Measurements from ENCODE around the gene MBNL1. TPM values are rescaled to one million over a fixed set of nuclear protein-coding genes. Genes with fewer than 3 reads are reported as not detected.

MBNL1 gene
- total RNA-seq, 1 donor from 2014 or later, result 69.4 TPM

DNA sequence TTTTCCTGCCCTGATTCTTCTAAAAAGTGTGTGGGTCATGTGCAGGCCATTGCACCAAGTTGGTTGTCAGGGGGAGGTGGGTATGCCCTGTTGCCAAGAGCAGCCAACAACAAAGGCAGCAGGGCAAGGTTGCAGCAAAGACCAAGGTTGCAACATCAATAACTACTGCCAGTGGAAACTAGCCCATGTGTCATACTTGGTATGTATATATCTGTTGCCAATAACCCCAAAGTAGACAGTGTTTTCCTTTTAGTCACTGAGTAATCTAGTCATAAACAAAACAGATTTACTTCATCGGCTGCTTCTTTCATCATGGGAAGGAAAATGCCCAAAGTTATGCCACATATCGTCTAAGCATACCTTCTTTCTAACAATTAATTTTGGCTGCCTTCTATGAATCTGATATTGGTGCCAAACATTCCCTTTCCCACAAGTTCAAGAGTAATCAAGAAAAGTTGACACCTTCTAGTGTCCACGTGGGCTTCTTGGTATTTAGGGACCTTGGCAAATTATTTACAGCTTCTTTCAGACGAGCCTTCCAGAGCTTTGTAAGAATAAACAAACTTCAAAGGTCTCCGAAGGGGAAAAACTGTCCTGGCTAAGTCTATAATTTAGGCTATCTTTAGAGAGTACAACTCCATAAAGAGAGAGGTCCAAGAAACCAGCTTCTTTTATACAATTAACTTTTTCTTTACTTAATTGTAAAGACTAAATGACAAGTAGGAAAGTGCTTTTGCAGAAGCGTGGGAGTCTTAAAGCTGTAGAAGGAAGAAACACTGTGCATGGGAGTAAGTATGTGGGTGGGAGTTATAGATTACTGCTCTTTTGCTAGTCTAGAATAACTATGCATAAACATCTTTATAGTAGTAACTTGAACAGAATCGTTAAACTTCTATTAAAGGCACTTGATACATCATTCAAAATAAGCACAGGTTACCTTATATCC is 10.0 kb upstream of the MBNL1 start:
- H3K4me1 Mint-ChIP-seq (ENCODE audit: unreplicated experiment), result peaks cover 24% of the 10 kb centered on the region
- no peak overlapping the region for H3K4me3 Mint-ChIP-seq
- TF ChIP-seq, protein P1, sequence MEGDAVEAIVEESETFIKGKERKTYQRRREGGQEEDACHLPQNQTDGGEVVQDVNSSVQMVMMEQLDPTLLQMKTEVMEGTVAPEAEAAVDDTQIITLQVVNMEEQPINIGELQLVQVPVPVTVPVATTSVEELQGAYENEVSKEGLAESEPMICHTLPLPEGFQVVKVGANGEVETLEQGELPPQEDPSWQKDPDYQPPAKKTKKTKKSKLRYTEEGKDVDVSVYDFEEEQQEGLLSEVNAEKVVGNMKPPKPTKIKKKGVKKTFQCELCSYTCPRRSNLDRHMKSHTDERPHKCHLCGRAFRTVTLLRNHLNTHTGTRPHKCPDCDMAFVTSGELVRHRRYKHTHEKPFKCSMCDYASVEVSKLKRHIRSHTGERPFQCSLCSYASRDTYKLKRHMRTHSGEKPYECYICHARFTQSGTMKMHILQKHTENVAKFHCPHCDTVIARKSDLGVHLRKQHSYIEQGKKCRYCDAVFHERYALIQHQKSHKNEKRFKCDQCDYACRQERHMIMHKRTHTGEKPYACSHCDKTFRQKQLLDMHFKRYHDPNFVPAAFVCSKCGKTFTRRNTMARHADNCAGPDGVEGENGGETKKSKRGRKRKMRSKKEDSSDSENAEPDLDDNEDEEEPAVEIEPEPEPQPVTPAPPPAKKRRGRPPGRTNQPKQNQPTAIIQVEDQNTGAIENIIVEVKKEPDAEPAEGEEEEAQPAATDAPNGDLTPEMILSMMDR (conservative IDR thresholded peaks at IDR 0.05), result no peak
- no peak for DNase-seq (ENCODE audit: extremely low spot score, unreplicated experiment)
- H3K27ac Mint-ChIP-seq, result no peak overlapping the region
- H3K9me3 Mint-ChIP-seq, result no peaks in the 10 kb centered on the region
- H3K27me3 Mint-ChIP-seq, result no peaks in the 10 kb centered on the region
- H3K36me3 Mint-ChIP-seq, result no peaks in the 10 kb centered on the region

GRCh38 chr3:152259468-152259867 is 9.3 kb upstream of the MBNL1 start:
- no peak for DNase-seq (ENCODE audit: extremely low spot score, unreplicated experiment)
- H3K9me3 Mint-ChIP-seq, result no peaks in the 10 kb centered on the region
- no peak overlapping the region for H3K4me3 Mint-ChIP-seq
- H3K27ac Mint-ChIP-seq, result no peak overlapping the region
- H3K36me3 Mint-ChIP-seq, result no peaks in the 10 kb centered on the region
- TF ChIP-seq, protein P1 (conservative IDR thresholded peaks at IDR 0.05), result no peak
- H3K27me3 Mint-ChIP-seq, result no peaks in the 10 kb centered on the region
- peaks cover 24% of the 10 kb centered on the region for H3K4me1 Mint-ChIP-seq (ENCODE audit: unreplicated experiment)

- Mint-ChIP-seq H3K36me3 (no peaks in the 10 kb centered on the region), H3K4me3 (no peak overlapping the region), H3K27ac (no peak overlapping the region), H3K27me3 (no peaks in the 10 kb centered on the region), H3K4me1 (ENCODE audit: unreplicated experiment) (peaks cover 24% of the 10 kb centered on the region), H3K9me3 (no peaks in the 10 kb centered on the region)
- no peak for DNase-seq (ENCODE audit: extremely low spot score, unreplicated experiment)
- TF ChIP-seq, protein P1 (conservative IDR thresholded peaks at IDR 0.05), result no peak
Observed at GRCh38 chr3:152260026-152260425, 8.7 kb upstream of the MBNL1 start.

DNA sequence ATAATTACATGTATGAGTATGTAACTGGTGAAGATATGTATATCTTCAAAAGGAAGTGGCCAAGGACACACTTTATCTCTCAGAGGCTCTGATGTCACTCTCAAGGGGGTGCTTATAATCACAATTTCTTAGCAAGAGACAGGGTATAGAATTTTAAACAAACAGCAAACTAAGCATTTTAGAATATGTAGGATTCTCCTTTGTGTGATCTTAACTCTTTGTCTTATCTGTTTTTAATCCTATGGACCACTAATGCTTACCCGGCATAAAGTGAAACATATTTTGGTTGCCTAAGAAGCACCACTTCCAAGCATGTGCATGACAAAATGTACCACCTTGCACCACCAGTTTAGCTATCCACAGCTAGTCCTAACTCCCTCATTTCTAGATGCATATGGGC is 8.2 kb upstream of the MBNL1 start:
- Mint-ChIP-seq H3K36me3 (no peaks in the 10 kb centered on the region), H3K4me3 (no peak overlapping the region), H3K9me3 (no peaks in the 10 kb centered on the region), H3K27ac (no peak overlapping the region), H3K27me3 (no peaks in the 10 kb centered on the region), H3K4me1 (ENCODE audit: unreplicated experiment) (peaks cover 24% of the 10 kb centered on the region)
- TF ChIP-seq, protein P1 (conservative IDR thresholded peaks at IDR 0.05), result no peak
- DNase-seq (ENCODE audit: extremely low spot score, unreplicated experiment), result no peak

- H3K4me3 Mint-ChIP-seq, result no peak overlapping the region
Observed at GRCh38 chr3:152261329-152261728, 7.4 kb upstream of the MBNL1 start.

More at GRCh38 chr3:152261329-152261728, 7.4 kb upstream of the MBNL1 start:
- Mint-ChIP-seq H3K4me1 (ENCODE audit: unreplicated experiment) (peaks cover 27% of the 10 kb centered on the region), H3K27me3 (no peaks in the 10 kb centered on the region), H3K9me3 (no peaks in the 10 kb centered on the region), H3K27ac (no peak overlapping the region), H3K36me3 (no peaks in the 10 kb centered on the region)
- no peak for DNase-seq (ENCODE audit: extremely low spot score, unreplicated experiment)
- TF ChIP-seq, protein P1 (conservative IDR thresholded peaks at IDR 0.05), result no peak

Data from type B pancreatic cell (in vitro differentiated cells).